ENCODE measurements around the gene SMPD3.

DNA sequence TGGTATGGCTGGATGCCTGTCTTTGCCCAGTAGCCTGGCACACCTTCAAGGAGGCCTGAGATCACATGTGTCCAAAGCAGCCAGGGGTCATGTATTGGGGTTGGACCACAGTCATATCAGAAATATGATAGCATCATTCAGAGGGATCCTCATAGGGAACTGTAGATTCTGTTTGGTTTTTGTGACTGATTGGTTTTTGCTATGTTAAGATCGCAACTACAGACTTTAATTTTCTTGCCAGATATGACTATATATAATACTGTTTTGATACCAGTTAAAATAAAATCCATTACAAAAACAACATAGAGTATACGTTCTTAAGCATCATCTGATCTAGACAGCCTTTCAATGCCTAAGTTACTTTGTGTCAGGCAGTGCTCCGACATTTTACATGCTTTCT, 11.8 kb upstream of the SMPD3 start:
- TF ChIP-seq POLR2A (IDR thresholded peaks at IDR 0.05) (no peak), CTCF (IDR thresholded peaks at IDR 0.05) (no peak)
